Prostate gland (tissue), 2 donors: ENCODE data around the gene MYO18B.

Experiments used
- CTCF ChIP-seq, 4 experiments: fragments of 200-600 bp in 2 of 4; fragments of 450-650 bp in 2 of 4; sonication (generic) in 2 of 4; IDR thresholded peaks; 1 replicate in 3 of 4; 2 replicates in 1 of 4; pipeline ENCODE4 v1.5.1; 2016 to 2019; ENCODE audit warnings: antibody characterized with exemption in 4 of 4, mild to moderate bottlenecking in 2 of 4, moderate library complexity in 2 of 4
- POLR2A ChIP-seq: fragments of 450-650 bp; IDR thresholded peaks from one replicate; pipeline ENCODE4 v1.6.1; 2016; ENCODE audit warnings: antibody characterized with exemption, mild to moderate bottlenecking

GRCh38 chr22:25698461-25698860 is 43.5 kb upstream of the MYO18B start:
- TF ChIP-seq CTCF (IDR thresholded peaks at IDR 0.05) (no peak), POLR2A (no peak)
